Spleen (tissue), 13 donors: ENCODE results near the gene ANAPC7. TPM values are rescaled to one million over a fixed set of nuclear protein-coding genes. Genes with fewer than 3 reads are reported as not detected.

Experiments
- DNase-seq: peaks from one replicate; pipeline ENCODE4 v3.0.0-alpha.2; 2020
- H3K27ac ChIP-seq, 8 donors: fragments of 200-600 bp; sonication (generic) in 7 of 8; 1 replicate in 4 of 8; 2 replicates in 4 of 8; pipeline versions ENCODE4 v1.5.0 to v1.8.0; 2016 to 2021; ENCODE audit warnings: inconsistent platforms in 4 of 8, mild to moderate bottlenecking in 4 of 8, moderate library complexity in 1 of 8
- H3K27me3 ChIP-seq, 7 donors: fragments of 200-600 bp; sonication (generic) in 6 of 7; replicated peaks in 1 of 7; 1 replicate in 4 of 7; 2 replicates in 3 of 7; pipeline versions ENCODE4 v1.5.0 to v1.8.0; 2016 to 2021; ENCODE audit warnings: inconsistent platforms in 3 of 7, mild to moderate bottlenecking in 1 of 7
- H3K36me3 ChIP-seq, 6 donors: fragments of 200-600 bp; sonication (generic) in 5 of 6; 1 replicate in 4 of 6; 2 replicates in 2 of 6; pipeline versions ENCODE4 v1.5.0 to v1.8.0; 2016 to 2021; ENCODE audit warnings: inconsistent platforms in 2 of 6
- H3K4me1 ChIP-seq, 6 donors: fragments of 200-600 bp; sonication (generic) in 5 of 6; 1 replicate in 3 of 6; 2 replicates in 3 of 6; pipeline versions ENCODE4 v1.5.0 to v1.8.0; 2016 to 2021; ENCODE audit warnings: inconsistent platforms in 3 of 6
- H3K4me3 ChIP-seq, 8 donors: fragments of 200-600 bp; sonication (generic) in 7 of 8; 1 replicate in 4 of 8; 2 replicates in 4 of 8; pipeline versions ENCODE4 v1.5.0 to v1.8.0; 2016 to 2021; ENCODE audit warnings: inconsistent platforms in 4 of 8, mild to moderate bottlenecking in 4 of 8, moderate library complexity in 2 of 8
- H3K9me3 ChIP-seq, 8 donors: fragments of 200-600 bp; sonication (generic) in 7 of 8; 1 replicate in 4 of 8; 2 replicates in 4 of 8; pipeline versions ENCODE4 v1.5.0 to v1.8.0; 2016 to 2021; ENCODE audit warnings: inconsistent platforms in 4 of 8
- POLR2A ChIP-seq, 3 donors: fragments of 450-650 bp; IDR thresholded peaks; one replicate each; pipeline ENCODE4 v1.5.1; 2017; ENCODE audit warnings: antibody characterized with exemption in 3 of 3, mild to moderate bottlenecking in 1 of 3
- POLR2AphosphoS5 ChIP-seq, 3 donors: sonication (generic); formaldehyde crosslinking; IDR thresholded peaks; one replicate each; pipeline ENCODE4 v1.5.1; 2017; ENCODE audit warnings: antibody characterized with exemption in 3 of 3
- WGBS, 5 donors: extraction: QIAGEN DNeasy Blood & Tissue Kit in 3 of 5; methylation state at CpG; one replicate each; pipeline versions ENCODE4 v1.1.5 to v1.1.7; 2013 to 2018; 5-methylcytosine and 5-hydroxymethylcytosine counted together
- intact Hi-C: fragments of 100-400 bp; cut with DNase I; formaldehyde crosslinking; loops from one replicate; pipeline ENCODE4 v1.15.0; 2023; ENCODE audit warnings: low total_unique reads
- long read RNA-seq, 2 donors: transcript quantifications; one replicate each; lab custom pipeline, GENCODE V29; 2026
- polyA plus RNA-seq, 3 donors: library from polyadenylated mRNA; stranded (reverse); fragments of 200-250 nt; gene quantifications; one replicate each; pipeline ENCODE4 v1.2.1, GENCODE V29; 2013
- total RNA-seq, 7 donors: library from RNA; depleted of rRNA in 3 of 7; stranded (reverse); fragments of >200 nt in 3 of 7; fragmentation: NEBNext Ultra II Directional in 4 of 7; extraction: Animal tissue kit (Norgen Biotek cat#: 25700) in 4 of 7; gene quantifications; one replicate each; pipeline versions ENCODE4 v1.1.0 to v1.2.1, GENCODE V29; 2016 to 2021
- TF ChIP-seq, protein P1 (sequence below), 11 experiments: fragments of 200-600 bp in 7 of 11; fragments of 450-650 bp in 4 of 11; sonication (generic) in 4 of 11; IDR thresholded peaks in 8 of 11; conservative IDR thresholded peaks in 3 of 11; 1 replicate in 7 of 11; 2 replicates in 4 of 11; pipeline versions ENCODE4 v1.4.0 to v1.8.0; 2016 to 2021; ENCODE audit warnings: antibody characterized with exemption in 11 of 11, inconsistent platforms in 4 of 11, mild to moderate bottlenecking in 1 of 11
- donor health status: healthy with polysubstance abuse.
- donor health status: DM: no; HTN: no; CAD: no; lungs with moderate emphysema.
- donor health status: DM: no; HTN: no; CAD: no.
- donor health status: Bipolar disorder and iron deficiency.
- donor health status: healthy.
- donor health status: DM: no; HTN: no; CAD: no.
- donor health status: DM: yes; HTN: yes; CAD: no.

Gene ANAPC7, protein sequence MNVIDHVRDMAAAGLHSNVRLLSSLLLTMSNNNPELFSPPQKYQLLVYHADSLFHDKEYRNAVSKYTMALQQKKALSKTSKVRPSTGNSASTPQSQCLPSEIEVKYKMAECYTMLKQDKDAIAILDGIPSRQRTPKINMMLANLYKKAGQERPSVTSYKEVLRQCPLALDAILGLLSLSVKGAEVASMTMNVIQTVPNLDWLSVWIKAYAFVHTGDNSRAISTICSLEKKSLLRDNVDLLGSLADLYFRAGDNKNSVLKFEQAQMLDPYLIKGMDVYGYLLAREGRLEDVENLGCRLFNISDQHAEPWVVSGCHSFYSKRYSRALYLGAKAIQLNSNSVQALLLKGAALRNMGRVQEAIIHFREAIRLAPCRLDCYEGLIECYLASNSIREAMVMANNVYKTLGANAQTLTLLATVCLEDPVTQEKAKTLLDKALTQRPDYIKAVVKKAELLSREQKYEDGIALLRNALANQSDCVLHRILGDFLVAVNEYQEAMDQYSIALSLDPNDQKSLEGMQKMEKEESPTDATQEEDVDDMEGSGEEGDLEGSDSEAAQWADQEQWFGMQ
- total RNA-seq (10 to 100 TPM; 40.9 to 78.0 (median 53.9) TPM), polyA plus RNA-seq (10 to 100 TPM; 32.2 to 51.3 (median 42.4) TPM)
- long read RNA-seq, donor 1, transcript ANAPC7-203 (11 exons, 3,045 nt): major isoform, 7 of 11 reads
- long read RNA-seq, donor 1, partial matches to known transcripts: 0 of 11 reads
- long read RNA-seq, donor 1, other reads (novel, unspliced or antisense): 0 of 11 reads
- long read RNA-seq, donor 2, partial matches to known transcripts: 0 of 5 reads
- long read RNA-seq, donor 2, other reads (novel, unspliced or antisense): 0 of 5 reads

DNA sequence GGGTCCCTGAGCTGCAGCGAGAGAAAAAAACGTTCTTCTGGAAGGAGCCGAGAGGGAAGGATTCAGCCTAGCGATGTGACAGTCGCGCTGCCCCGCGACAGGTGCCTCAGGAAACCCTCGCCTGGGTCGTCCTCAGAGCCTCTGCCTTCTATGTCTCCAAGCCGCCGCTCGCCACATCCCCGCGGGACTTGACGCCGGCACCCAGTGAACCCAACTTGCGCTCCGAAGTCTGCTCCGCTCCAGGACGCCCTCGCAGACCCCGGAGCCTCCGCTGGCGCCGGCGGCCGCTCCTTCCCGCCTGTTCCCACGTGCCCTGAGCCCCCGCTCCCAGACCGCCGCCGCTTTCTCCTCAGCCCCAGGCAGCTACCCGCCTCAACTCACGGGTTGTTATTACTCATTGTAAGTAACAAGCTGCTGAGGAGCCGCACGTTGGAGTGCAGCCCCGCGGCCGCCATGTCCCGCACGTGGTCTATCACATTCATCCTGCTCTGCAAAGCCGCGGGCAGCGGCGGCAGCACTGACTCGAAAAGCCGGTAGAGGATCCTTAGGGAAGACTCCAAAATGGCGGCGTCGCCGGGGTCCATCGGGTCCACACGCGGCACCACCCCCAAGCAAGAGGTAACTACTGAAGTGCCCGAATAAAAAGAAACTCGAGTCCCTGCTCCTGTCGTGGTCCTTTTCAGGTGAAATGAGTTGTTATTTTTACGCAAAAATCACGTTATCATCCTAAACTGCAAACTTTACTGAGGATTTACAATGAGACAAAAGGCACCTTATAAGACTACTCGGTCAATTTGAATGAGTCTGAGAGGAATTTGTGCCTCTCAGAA is at the start of gene ANAPC7:
ANAPC7 (minus strand) TSS at position 563 of the 830 bp plus-strand sequence; CDS start at position 482, 81 bp downstream.
- H3K9me3 ChIP-seq: no peaks in the 10 kb centered on the region
- intact Hi-C loops: no loop called here
- DNase-seq: peak; percentile 96
- no peak for TF ChIP-seq POLR2A (IDR thresholded peaks at IDR 0.05)
- TF ChIP-seq POLR2AphosphoS5 (IDR thresholded peaks at IDR 0.05): peak; percentile 78 to 84 (median 79)
- TF ChIP-seq, protein P1, sequence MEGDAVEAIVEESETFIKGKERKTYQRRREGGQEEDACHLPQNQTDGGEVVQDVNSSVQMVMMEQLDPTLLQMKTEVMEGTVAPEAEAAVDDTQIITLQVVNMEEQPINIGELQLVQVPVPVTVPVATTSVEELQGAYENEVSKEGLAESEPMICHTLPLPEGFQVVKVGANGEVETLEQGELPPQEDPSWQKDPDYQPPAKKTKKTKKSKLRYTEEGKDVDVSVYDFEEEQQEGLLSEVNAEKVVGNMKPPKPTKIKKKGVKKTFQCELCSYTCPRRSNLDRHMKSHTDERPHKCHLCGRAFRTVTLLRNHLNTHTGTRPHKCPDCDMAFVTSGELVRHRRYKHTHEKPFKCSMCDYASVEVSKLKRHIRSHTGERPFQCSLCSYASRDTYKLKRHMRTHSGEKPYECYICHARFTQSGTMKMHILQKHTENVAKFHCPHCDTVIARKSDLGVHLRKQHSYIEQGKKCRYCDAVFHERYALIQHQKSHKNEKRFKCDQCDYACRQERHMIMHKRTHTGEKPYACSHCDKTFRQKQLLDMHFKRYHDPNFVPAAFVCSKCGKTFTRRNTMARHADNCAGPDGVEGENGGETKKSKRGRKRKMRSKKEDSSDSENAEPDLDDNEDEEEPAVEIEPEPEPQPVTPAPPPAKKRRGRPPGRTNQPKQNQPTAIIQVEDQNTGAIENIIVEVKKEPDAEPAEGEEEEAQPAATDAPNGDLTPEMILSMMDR (IDR thresholded peaks at IDR 0.05 in 8 of 11, conservative IDR thresholded peaks at IDR 0.05 in 3 of 11): peak in 1 of 11 experiments; percentile 16
- H3K27me3 ChIP-seq: no peaks in the 10 kb centered on the region
- peaks cover 13 to 56% (median 30%) of the 10 kb centered on the region in 6 donors for H3K4me1 ChIP-seq
- H3K27ac ChIP-seq: peak within 1 kb of the TSS; percentile 94 to 99 (median 96)
- WGBS, 5 donors: 0 to 1% (median 0%) methylated on average over 48 to 62 of the region's 62 CpGs
- peak within 1 kb of the TSS; percentile 84 to 100 (median 98) for H3K4me3 ChIP-seq
- peaks cover 0 to 33% (median 10%) of the 10 kb centered on the region in 6 donors for H3K36me3 ChIP-seq

DNA sequence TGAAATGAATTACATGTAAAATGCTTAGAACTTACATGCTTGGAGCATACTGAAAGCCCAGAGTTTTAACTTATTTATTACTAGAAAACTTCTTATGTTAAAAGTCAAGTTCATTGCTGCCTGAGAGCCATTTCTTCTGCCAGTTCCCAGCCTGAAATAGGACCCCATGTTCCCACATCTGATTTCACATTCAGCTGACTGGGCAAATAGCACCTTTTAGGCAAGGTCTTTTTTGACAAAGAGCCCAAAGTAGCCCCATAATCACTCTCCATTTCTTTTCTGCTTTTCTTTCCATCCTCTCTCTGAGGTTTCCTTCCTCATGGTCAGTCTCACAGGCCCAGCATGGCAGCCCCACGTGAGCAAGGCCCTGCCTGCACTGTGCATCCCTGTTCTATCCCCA is 47.8 kb upstream of the ANAPC7 start:
- H3K27me3 ChIP-seq: no peaks in the 10 kb centered on the region
- peak overlapping the region in 6 of 8 donors; percentile 20 to 98 (median 96) for H3K27ac ChIP-seq
- WGBS, 5 donors: 65 to 79% (median 70%) methylated on average over 1 of the region's 1 CpG
- intact Hi-C loops: loop anchor here (5.0 to 10.0 kb wide), 2 partner anchors 54 to 151 kb away; partner anchors contain the start of genes RAD9B and VPS29
- TF ChIP-seq POLR2AphosphoS5 (IDR thresholded peaks at IDR 0.05): no peak
- TF ChIP-seq POLR2A (IDR thresholded peaks at IDR 0.05): no peak
- TF ChIP-seq, protein P1 (IDR thresholded peaks at IDR 0.05 in 8 of 11, conservative IDR thresholded peaks at IDR 0.05 in 3 of 11): no peak
- H3K9me3 ChIP-seq: no peaks in the 10 kb centered on the region
- H3K4me1 ChIP-seq: peaks cover 22 to 76% (median 57%) of the 10 kb centered on the region in 6 donors
- no peak for DNase-seq
- H3K4me3 ChIP-seq: no peak overlapping the region
- peaks cover 0 to 67% (median 13%) of the 10 kb centered on the region in 6 donors for H3K36me3 ChIP-seq

DNA sequence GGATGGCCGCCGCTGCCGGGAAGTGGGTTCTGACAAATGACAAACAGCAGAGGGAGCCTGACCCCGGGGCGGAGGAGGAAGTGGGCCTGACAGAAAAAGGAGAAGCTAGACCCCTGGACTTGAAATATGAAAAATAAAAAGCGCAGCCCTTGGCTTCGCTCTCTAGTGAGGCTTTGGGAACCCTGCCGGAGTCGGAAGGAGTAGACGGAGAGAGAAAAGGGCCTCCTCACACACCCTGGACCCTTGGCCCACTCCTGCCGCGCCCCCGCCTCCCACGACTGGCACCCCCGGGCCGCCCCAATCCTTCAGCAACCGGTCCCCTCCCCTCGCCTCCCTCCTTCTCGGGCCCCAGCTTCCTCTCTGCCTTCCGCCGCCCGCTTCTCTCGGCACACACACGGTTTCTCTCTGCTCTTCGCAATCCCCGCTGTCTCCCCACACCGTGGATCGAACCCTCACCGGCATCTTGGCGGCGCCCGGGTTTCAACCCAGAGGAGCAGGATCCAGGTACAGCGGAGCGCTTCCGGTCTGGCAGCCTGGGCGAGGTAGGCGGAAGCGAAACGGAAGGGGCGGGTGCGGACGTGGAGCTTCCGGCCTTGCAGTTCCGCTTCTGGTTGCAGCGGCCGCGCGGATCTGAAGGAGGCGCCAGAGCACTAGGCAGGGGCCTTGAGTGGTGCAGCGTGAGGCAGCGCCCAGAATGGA is 46.4 kb upstream of the ANAPC7 start, which contains the start of gene ARPC3:
ARPC3 (minus strand) TSS at position 539 of the 699 bp plus-strand sequence; CDS start at position 462, 77 bp downstream.
- intact Hi-C loops: loop anchor here (5.0 to 10.0 kb wide), 2 partner anchors 55 to 152 kb away; partner anchors contain the start of genes RAD9B and VPS29

More for the DNA sequence above, 46.4 kb upstream of the ANAPC7 start, which contains the start of gene ARPC3:
- H3K27ac ChIP-seq: peak within 1 kb of the TSS; percentile 94 to 98 (median 96)
- no peaks in the 10 kb centered on the region for H3K27me3 ChIP-seq
- H3K4me3 ChIP-seq: peak within 1 kb of the TSS; percentile 69 to 89 (median 78)
- no peaks in the 10 kb centered on the region for H3K9me3 ChIP-seq
- TF ChIP-seq, protein P1 (IDR thresholded peaks at IDR 0.05 in 8 of 11, conservative IDR thresholded peaks at IDR 0.05 in 3 of 11): peak; percentile 82 to 99 (median 94)
- TF ChIP-seq POLR2AphosphoS5 (IDR thresholded peaks at IDR 0.05) (peak; percentile 97 to 99 (median 98)), POLR2A (IDR thresholded peaks at IDR 0.05) (peak; percentile 40 to 68 (median 60))
- H3K4me1 ChIP-seq: peaks cover 27 to 76% (median 55%) of the 10 kb centered on the region in 6 donors
- peaks cover 0 to 71% (median 22%) of the 10 kb centered on the region in 6 donors for H3K36me3 ChIP-seq
- WGBS, 5 donors: 0 to 1% (median 0%) methylated on average over 40 to 51 of the region's 51 CpGs
- DNase-seq: peak; percentile 99
